HS-5 (cell line): Measurements from ENCODE around the gene SPTBN1.
"Not testable (repeated sequence)": the region's sequence is repeated elsewhere in the genome, so short reads cannot be mapped to it uniquely, and the experiment has no call there.

Experiments used
- DNase-seq: peaks from one replicate; pipeline ENCODE4 v3.0.0-alpha.2; 2012; ENCODE audit warnings: low read depth

Gene SPTBN1

DNA sequence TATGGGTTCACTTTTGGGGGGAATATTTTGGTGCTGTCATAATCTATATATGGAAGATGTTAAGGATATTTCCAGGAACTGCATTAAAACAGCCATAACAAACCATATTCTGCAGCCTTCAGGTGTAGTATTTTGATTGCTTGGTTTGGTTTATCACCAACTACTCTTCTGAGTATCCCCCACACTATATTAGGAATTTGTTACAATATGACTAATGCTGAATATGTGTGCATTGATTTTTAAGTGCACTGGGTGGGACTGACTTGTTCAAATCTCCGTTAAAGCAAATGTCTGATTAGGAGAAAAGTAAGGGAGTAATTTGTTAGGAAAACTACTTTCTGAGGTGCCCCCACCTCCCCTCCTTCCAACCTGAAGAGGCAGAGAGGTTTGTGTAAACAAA lies 47.7 kb downstream of the SPTBN1 start:
- DNase-seq = no peak

- DNase-seq = no peak
These were observed 48.7 kb downstream of the SPTBN1 start for GRCh38 chr2:54504866-54505265.

DNA sequence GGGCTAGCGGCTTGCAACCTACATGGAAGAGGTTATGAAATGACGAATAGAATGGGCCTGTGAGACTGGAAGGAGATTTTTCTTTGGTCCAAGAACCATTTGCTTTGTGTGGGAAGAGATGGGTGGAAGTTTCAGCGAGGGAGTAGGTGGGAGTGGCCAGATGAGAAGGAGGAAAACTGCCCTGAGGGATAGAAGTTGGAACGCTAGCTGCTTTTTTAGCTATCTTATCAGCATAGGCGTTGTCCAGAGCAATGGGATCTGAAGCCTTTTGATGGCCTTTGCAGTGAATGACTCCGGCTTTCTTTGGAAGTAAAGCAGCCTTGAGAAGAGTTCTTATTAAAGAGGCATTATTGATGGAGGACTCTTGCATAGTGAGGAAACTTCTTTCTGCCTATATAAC lies 52.4 kb downstream of the SPTBN1 start:
- DNase-seq = no peak

DNA sequence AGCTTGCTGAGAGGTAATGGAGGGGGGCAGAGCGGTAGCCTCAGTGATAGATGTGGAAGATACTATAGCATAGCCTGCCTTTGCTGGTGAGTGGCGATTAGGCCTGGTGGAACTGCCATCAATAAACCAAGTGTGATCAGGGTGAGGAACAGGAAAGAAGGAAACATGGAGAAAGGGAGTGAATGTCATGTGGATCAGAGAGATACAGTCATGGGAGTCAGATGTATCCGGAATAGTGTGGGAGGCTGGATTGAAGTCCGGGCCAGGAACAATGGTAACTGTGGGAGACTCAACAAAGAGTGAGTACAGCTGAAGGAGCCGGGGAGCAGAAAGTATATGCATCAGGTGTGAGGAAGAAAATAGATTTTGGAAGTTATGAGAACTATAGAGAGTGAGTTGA lies 52.9 kb downstream of the SPTBN1 start:
- DNase-seq = not testable (repeated sequence)

DNA sequence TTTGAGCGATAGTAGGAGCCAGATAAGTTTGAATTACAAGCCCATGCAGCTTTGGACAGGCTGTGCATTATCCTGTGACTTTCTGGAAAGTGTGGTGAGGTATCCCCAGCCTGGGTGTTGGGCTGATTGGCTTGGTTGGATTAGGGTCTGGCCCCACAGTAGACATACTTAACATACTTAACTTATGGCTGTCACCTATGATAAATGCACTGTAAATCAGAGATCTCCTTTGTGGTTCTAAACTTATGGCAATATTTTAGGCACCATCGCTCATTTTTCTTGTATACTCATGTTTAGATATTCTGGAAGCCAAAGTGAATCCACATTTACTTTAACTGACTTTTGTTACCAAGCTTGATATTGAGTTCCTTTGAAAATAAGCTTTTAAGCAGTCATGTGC lies 54.8 kb downstream of the SPTBN1 start:
- DNase-seq = no peak

DNA sequence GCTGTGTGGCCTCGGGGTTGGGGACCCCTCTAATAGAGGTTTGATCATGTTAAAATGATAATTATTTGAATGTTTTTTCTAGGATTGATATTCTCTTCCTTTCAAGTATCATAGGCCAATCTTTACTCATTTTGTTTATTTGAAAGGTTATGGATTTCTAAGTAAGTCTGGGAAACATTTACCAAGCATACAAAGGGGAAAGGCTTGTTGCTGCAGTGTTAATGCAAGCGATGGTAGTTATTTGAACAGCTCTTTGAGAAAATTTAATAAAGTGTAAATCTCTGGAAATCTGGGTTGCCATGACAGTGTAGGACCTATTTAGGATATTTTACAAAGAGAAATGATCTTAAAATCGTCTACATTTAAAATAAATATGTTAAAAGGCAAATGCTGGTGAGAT lies 56.1 kb downstream of the SPTBN1 start:
- no peak for DNase-seq

GRCh38 chr2:54512663-54513362 lies 56.7 kb downstream of the SPTBN1 start:
- no peak for DNase-seq

DNA sequence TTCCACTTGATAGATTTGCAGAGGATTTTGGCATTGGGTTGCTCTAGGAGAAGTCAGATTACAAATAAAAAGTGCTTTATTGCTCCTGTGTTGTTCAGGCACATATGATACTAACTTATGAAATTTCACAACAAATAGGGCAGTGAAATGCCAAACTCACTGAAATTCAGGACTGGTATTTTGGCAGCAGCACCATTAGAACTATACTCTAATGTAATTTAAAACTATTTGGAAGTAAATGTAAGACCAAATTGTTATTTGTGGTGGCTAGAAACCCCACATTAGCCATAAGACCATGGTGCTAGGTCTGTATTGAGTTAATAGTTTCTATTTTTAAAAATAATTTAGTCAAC lies 57.2 kb downstream of the SPTBN1 start:
- DNase-seq = no peak

- DNase-seq = no peak
These were observed 58.9 kb downstream of the SPTBN1 start for GRCh38 chr2:54514822-54515569.

DNA sequence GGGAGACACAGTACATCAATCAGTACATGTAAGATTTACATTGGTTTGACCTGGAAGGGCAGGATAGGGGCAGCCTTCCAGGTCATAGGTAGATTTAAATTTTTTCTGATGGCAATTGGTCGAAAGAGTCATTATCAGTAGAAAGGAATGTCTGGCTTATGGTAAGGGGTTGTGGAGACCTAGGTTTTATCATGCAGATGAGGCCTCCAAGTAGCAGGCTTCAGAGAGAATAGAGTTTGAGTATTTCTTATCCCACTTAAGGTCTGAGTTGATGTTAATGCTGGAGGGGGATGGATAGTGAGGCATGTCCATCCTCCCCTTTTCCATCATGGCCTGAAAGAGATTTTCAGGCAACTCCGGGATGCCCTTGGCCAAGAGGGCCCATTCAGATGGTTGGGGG lies 60.7 kb downstream of the SPTBN1 start:
- DNase-seq = no peak

GRCh38 chr2:54518016-54518415 lies 61.9 kb downstream of the SPTBN1 start:
- DNase-seq = not testable (repeated sequence)

- no peak for DNase-seq
These were observed 62.3 kb downstream of the SPTBN1 start for GRCh38 chr2:54518430-54518829.

DNA sequence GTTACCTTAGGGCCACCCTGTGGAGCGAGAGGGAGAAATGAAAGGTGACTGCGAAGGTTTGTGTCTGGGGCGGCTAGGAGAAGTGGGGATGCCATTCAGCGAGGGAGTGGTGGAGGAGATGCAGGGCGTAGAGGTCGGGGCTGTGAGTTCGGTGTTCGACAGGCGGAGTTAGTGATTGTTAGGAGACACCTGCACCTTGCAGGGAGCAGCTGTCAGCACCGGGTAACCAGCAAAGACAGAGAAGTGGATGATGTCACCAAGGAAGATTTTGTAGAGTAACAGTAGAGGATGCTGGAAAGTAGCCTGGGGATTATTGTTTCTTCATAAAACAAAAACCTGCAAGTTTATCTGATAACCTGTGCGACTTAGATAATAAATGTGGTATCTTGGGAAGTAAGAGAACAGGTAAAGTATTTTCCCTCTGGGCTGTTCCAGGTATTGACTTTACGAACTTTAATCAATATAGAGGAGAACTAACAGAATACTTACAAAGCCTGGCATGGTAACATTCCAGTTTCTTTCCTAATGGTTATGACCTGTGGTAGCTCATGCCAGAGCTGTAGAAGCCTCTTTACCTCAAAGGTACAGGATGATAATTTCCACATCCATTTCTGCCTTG lies 63.8 kb downstream of the SPTBN1 start:
- DNase-seq = no peak

- DNase-seq = peak; percentile 93
These were observed 64.6 kb downstream of the SPTBN1 start for GRCh38 chr2:54520687-54521086.

DNA sequence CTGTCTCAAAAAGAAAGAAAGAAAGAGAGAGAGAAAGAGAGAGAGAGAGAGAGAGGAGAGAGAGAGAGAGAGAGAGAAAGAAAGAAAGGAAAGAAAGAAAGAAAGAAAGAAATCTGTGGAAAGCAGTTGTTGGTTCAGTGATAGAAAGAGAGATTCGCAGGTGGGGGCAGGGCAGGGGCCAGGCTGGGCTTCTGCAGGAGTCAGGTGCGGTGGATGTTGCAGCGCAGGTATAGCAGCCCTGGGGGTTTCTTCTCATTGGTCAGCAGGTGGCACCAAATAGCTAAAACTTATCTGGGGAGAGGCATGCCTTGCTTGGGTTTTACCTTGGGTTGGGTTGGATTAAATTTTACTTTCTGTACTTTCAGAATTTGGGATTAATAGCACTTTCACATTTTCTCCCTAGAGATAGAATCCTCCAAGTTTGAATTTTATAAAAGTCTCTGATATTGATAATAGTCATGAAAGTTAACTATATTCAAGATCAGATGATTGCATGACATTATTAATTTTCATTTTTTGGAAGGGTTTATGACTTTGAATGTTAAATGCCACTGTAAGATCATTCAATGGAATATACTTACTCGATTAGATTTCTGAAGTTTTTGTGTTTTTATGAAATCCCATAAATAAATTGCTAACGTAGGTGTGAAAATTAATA lies 66.6 kb downstream of the SPTBN1 start:
- DNase-seq = no peak

DNA sequence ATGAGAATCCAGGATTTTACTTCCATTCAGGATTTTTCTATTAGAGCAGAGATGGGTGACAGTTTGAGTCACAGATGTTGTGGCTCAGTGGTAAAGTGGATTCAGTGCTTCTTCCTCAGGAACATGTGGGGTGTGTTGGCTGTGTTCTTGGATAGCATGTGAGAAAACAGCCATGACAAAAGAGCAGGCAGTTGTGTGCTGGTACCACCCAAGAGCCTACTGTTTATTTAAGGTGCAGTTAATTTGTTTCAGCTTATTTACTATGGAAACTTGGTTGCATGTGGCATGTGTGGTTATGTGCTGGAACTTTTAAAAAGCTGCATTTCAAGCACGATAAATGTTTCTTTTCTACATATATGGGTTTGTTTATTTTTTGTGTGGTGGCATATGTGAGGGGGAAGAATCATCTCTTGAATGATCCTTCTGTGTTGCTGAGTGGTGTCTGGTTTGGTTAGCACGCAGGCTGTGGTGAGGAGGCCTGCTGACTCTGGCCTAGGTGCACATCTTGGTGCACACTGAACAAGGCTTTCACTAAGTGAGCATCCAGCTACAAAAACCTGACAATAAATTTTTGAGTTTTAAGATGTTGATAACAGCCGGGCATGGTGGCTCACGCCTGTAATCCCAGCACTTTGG lies 67.3 kb downstream of the SPTBN1 start:
- DNase-seq = no peak

DNA sequence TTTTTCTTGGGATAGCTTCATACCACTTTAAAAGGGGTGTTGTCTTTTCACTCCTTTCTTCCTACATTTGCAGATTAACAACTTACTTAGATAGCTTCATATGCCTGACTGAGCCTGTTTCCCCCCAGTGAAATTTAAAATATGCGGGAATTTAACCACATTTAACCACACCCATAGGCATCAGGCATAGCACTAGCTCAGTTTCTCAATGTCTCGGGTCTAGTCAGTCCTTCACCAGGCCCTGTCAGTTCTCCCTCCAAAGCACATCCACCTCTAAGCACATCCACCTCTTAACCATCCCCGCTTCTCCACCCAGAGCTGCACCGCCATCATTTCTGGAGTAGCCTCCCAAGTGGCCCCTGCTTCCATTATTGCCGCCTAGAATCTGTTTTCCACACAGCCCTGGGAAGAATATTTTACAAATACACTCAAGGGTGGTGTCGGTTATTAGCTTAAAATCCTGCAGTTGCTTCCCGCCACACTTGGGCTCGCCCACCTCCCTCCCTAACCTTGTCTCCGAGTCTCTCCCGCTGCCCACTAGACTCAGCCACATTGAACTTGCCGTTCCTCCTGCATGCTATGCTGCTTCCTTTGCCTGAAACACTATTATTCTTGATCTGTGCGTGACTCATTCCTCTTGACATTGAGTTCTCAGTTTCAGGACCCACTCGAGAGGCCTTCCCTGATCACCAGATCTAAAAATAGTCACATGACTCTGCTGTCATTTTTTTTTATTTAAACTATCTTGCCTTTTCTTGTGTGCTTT lies 68.3 kb downstream of the SPTBN1 start:
- peak; percentile 62 for DNase-seq

DNA sequence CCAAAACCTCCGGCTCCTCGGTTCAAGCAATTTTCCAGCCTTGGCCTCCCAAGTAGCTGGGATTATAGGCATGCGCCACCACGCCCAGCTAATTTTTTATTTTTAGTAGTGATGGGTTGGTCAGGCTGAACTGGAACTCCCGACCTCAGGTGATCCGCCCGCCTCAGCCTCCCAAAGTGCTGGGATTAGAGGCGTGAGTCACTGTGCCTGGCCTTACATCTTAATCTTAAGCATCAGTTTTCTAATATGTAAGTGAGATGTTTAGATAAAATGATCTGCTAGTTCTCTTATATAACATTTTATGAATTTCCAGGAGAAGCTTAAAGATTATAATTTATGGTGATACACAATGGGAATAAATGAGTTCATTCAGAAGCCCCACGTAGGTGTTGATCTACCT lies 69.2 kb downstream of the SPTBN1 start:
- DNase-seq = no peak

GRCh38 chr2:54526226-54526879 lies 70.2 kb downstream of the SPTBN1 start:
- DNase-seq = no peak

GRCh38 chr2:54528311-54528955 lies 72.3 kb downstream of the SPTBN1 start:
- no peak for DNase-seq

- DNase-seq = not testable (repeated sequence)
These were observed 73.4 kb downstream of the SPTBN1 start for GRCh38 chr2:54529518-54529917.
